Fibroblast of lung (primary cell): ENCODE measurements around the gene CWC15.

ENCODE experiments used
- EZH2 ChIP-seq: IDR thresholded peaks from 2 replicates; pipeline ENCODE4 v1.5.1; 2012; ENCODE audit warnings: low read length, control low read depth, mild to moderate bottlenecking; ENCODE audit errors: missing control alignments
- TF ChIP-seq, protein P1 (sequence below), 2 donors: IDR thresholded peaks in 1 of 2; conservative IDR thresholded peaks in 1 of 2; 1 replicate in 1 of 2; 2 replicates in 1 of 2; pipeline ENCODE4 v1.5.1; 2011 to 2012; ENCODE audit warnings: low read length in 2 of 2, control low read depth in 1 of 2, inconsistent platforms in 1 of 2, low read depth in 1 of 2, mild to moderate bottlenecking in 1 of 2

- TF ChIP-seq, protein P1, sequence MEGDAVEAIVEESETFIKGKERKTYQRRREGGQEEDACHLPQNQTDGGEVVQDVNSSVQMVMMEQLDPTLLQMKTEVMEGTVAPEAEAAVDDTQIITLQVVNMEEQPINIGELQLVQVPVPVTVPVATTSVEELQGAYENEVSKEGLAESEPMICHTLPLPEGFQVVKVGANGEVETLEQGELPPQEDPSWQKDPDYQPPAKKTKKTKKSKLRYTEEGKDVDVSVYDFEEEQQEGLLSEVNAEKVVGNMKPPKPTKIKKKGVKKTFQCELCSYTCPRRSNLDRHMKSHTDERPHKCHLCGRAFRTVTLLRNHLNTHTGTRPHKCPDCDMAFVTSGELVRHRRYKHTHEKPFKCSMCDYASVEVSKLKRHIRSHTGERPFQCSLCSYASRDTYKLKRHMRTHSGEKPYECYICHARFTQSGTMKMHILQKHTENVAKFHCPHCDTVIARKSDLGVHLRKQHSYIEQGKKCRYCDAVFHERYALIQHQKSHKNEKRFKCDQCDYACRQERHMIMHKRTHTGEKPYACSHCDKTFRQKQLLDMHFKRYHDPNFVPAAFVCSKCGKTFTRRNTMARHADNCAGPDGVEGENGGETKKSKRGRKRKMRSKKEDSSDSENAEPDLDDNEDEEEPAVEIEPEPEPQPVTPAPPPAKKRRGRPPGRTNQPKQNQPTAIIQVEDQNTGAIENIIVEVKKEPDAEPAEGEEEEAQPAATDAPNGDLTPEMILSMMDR (conservative IDR thresholded peaks at IDR 0.05 in 1 of 2, IDR thresholded peaks at IDR 0.05 in 1 of 2; ENCODE audit: low read depth in 1 of 2, low read length in 2 of 2) = no peak
- no peak for TF ChIP-seq EZH2
Measured at GRCh38 chr11:94998285-94998684, 24.9 kb upstream of the CWC15 start.
